ENCODE measurements around the gene DEFB129. TPM values are rescaled to one million over a fixed set of nuclear protein-coding genes. Genes with fewer than 3 reads are reported as not detected.

Gene DEFB129
- total RNA-seq, 6 experiments from 2014 or later: not detected

- 65% methylated on average over 3 of the region's 3 CpGs for WGBS (ENCODE audit: insufficient coverage, low coverage, low lambda C conversion rate, missing lambda C conversion rate)
- no peaks in the 10 kb centered on the region for H3K4me1 ChIP-seq
- H3K4me3 ChIP-seq: no peak overlapping the region
- H3K27ac ChIP-seq: no peak overlapping the region
- no peaks in the 10 kb centered on the region for H3K36me3 ChIP-seq
- H3K27me3 ChIP-seq: peaks cover 0 to 1% of the 10 kb centered on the region in 2 donors
- TF ChIP-seq CTCF (IDR thresholded peaks at IDR 0.05): no peak
- no peak for TF ChIP-seq POLR2A (IDR thresholded peaks at IDR 0.05)
- intact Hi-C loops (cut with DNase I): no loop called here
- H3K9me3 ChIP-seq: no peaks in the 10 kb centered on the region
- DNase-seq (no peak), ATAC-seq (no peak)
Observed at GRCh38 chr20:227439-228105, 514 bp downstream of the DEFB129 start.

- ATAC-seq (peak; percentile 47 to 77 (median 70)), DNase-seq (peak in 1 of 3 donors; percentile 27)
- intact Hi-C loops (cut with DNase I): no loop called here
- no peaks in the 10 kb centered on the region for H3K27me3 ChIP-seq
- H3K4me1 ChIP-seq: peaks cover 0 to 5% (median 0%) of the 10 kb centered on the region in 4 donors
- WGBS (ENCODE audit: insufficient coverage, low coverage, low lambda C conversion rate, missing lambda C conversion rate): no CpG with 5 or more reads among the region's 1 CpG
- no peaks in the 10 kb centered on the region for H3K36me3 ChIP-seq
- H3K27ac ChIP-seq: no peak overlapping the region
- H3K9me3 ChIP-seq: no peaks in the 10 kb centered on the region
- TF ChIP-seq CTCF (IDR thresholded peaks at IDR 0.05) (peak; percentile 11 to 46 (median 36)), POLR2A (IDR thresholded peaks at IDR 0.05) (no peak)
- no peak overlapping the region for H3K4me3 ChIP-seq
Observed at GRCh38 chr20:235891-236290, 8.8 kb downstream of the DEFB129 start.

- no peak overlapping the region for H3K27ac ChIP-seq
Observed at GRCh38 chr20:237489-237888, 10.4 kb downstream of the DEFB129 start.

GRCh38 chr20:237929-238328 is 10.9 kb downstream of the DEFB129 start:
- no peak overlapping the region for H3K4me3 ChIP-seq
- peaks cover 0 to 5% (median 0%) of the 10 kb centered on the region in 4 donors for H3K4me1 ChIP-seq
- no peak for DNase-seq
- intact Hi-C loops (cut with DNase I): no loop called here
- ATAC-seq: peak in 2 of 4 donors; percentile 47 to 53
- TF ChIP-seq CTCF (IDR thresholded peaks at IDR 0.05) (no peak), POLR2A (IDR thresholded peaks at IDR 0.05) (no peak)
- no peaks in the 10 kb centered on the region for H3K36me3 ChIP-seq
- H3K27me3 ChIP-seq: no peaks in the 10 kb centered on the region
- no peak overlapping the region for H3K27ac ChIP-seq
- 13% methylated on average over 3 of the region's 3 CpGs for WGBS (ENCODE audit: insufficient coverage, low coverage, low lambda C conversion rate, missing lambda C conversion rate)
- H3K9me3 ChIP-seq: no peaks in the 10 kb centered on the region

More at GRCh38 chr20:237489-237888, 10.4 kb downstream of the DEFB129 start:
- intact Hi-C loops (cut with DNase I): no loop called here
- Histone ChIP-seq H3K9me3 (no peaks in the 10 kb centered on the region), H3K4me1 (peaks cover 0 to 5% (median 0%) of the 10 kb centered on the region in 4 donors), H3K27me3 (no peaks in the 10 kb centered on the region), H3K36me3 (no peaks in the 10 kb centered on the region), H3K4me3 (no peak overlapping the region)
- TF ChIP-seq CTCF (IDR thresholded peaks at IDR 0.05): no peak
- no peak for TF ChIP-seq POLR2A (IDR thresholded peaks at IDR 0.05)
- ATAC-seq (peak; percentile 38 to 81 (median 72)), DNase-seq (peak in 1 of 3 donors; percentile 21)
- WGBS (ENCODE audit: insufficient coverage, low coverage, low lambda C conversion rate, missing lambda C conversion rate): 62% methylated on average over 4 of the region's 4 CpGs
